Breast epithelium (tissue), 3 donors: ENCODE data around the gene NEU1.
"Not testable (repeated sequence)": the region's sequence is repeated elsewhere in the genome, so short reads cannot be mapped to it uniquely, and the experiment has no call there.

Experiments used
- CTCF ChIP-seq, 3 donors: fragments of 450-650 bp; IDR thresholded peaks; one replicate each; pipeline ENCODE4 v1.5.1; 2016 to 2017; ENCODE audit warnings: antibody characterized with exemption in 3 of 3, mild to moderate bottlenecking in 3 of 3, moderate library complexity in 3 of 3
- POLR2A ChIP-seq: fragments of 450-650 bp; IDR thresholded peaks from one replicate; pipeline ENCODE4 v1.6.1; 2016; ENCODE audit warnings: antibody characterized with exemption, mild to moderate bottlenecking, moderate library complexity
- POLR2AphosphoS5 ChIP-seq, 3 donors: sonication (generic); formaldehyde crosslinking; IDR thresholded peaks; one replicate each; pipeline ENCODE4 v1.6.1; 2017; ENCODE audit warnings: antibody characterized with exemption in 3 of 3

GRCh38 chr6:31808599-31808998 lies 54.0 kb downstream of the NEU1 start:
- not testable (repeated sequence) for TF ChIP-seq CTCF (IDR thresholded peaks at IDR 0.05); POLR2AphosphoS5 (IDR thresholded peaks at IDR 0.05); POLR2A
